WTC11 (cell line): Measurements from ENCODE around the gene SMIM20. TPM values are rescaled to one million over a fixed set of nuclear protein-coding genes. Genes with fewer than 3 reads are reported as not detected.

ENCODE experiments used
- ATAC-seq: fragments of 200-7000 bp; cut with Tn5 transposase; 2 replicates; pipeline ENCODE4 v1.10.0; 2021; ENCODE audit warnings: mild to moderate bottlenecking, moderate library complexity
- CTCF ChIA-PET: fragments of 300-600 bp; sonication (Branson Sonifier 250); formaldehyde crosslinking; loops from one replicate; lab custom pipeline; 2021; ENCODE audit warnings: antibody characterized with exemption; lab: Charles Lee
- POLR2A ChIA-PET: fragments of 350-600 bp; sonication (Branson Sonifier 250); formaldehyde crosslinking; loops from one replicate; lab custom pipeline; 2021; ENCODE audit warnings: antibody characterized with exemption; lab: Charles Lee
- DNase-seq: peaks from one replicate; pipeline ENCODE4 v3.0.0; 2021; ENCODE audit warnings: low spot score
- H3K27ac Mint-ChIP-seq: 2 replicates; pipeline ENCODE4 v1.8.0; 2021; ENCODE audit warnings: mixed read lengths
- H3K27me3 Mint-ChIP-seq: 2 replicates; pipeline ENCODE4 v1.8.0; 2021; ENCODE audit warnings: low read depth, mild to moderate bottlenecking, moderate library complexity, mixed read lengths
- H3K36me3 Mint-ChIP-seq: 2 replicates; pipeline ENCODE4 v1.8.0; 2021; ENCODE audit warnings: mixed read lengths
- H3K4me1 Mint-ChIP-seq: 2 replicates; pipeline ENCODE4 v1.8.0; 2022; ENCODE audit warnings: mixed read lengths
- H3K4me3 Mint-ChIP-seq: 2 replicates; pipeline ENCODE4 v1.8.0; 2021; ENCODE audit warnings: mild to moderate bottlenecking, moderate library complexity, mixed read lengths
- H3K9me3 Mint-ChIP-seq: 2 replicates; pipeline ENCODE4 v1.8.0; 2021; ENCODE audit warnings: mixed read lengths
- CBFB ChIP-seq: sonication (generic); formaldehyde crosslinking; IDR thresholded peaks from 2 replicates; pipeline ENCODE4 v1.8.1; 2022; ENCODE audit warnings: mild to moderate bottlenecking, low read depth, missing genetic modification reagents
- CREM ChIP-seq: sonication (generic); formaldehyde crosslinking; IDR thresholded peaks from 2 replicates; pipeline ENCODE4 v1.8.1; 2022; ENCODE audit warnings: mild to moderate bottlenecking, missing genetic modification reagents, moderate library complexity
- FOXJ3 ChIP-seq: sonication (generic); formaldehyde crosslinking; IDR thresholded peaks from 2 replicates; pipeline ENCODE4 v1.9.0; 2021; ENCODE audit warnings: missing genetic modification reagents, mild to moderate bottlenecking, borderline replicate concordance
- KAT7 ChIP-seq: sonication (generic); formaldehyde crosslinking; IDR thresholded peaks from 2 replicates; pipeline ENCODE4 v1.8.1; 2023; ENCODE audit warnings: missing genetic modification reagents, mild to moderate bottlenecking, borderline replicate concordance
- MXD4 ChIP-seq: fragments of 250-450 bp; sonication (Bioruptor Pico); IDR thresholded peaks from 2 replicates; pipeline ENCODE4 v1.8.0; 2021; ENCODE audit warnings: mild to moderate bottlenecking, moderate library complexity, borderline replicate concordance
- NFATC4 ChIP-seq: fragments of 250-450 bp; sonication (Bioruptor Pico); IDR thresholded peaks from 2 replicates; pipeline ENCODE4 v1.9.0; 2021; ENCODE audit warnings: mild to moderate bottlenecking
- NR2C2 ChIP-seq: sonication (generic); formaldehyde crosslinking; IDR thresholded peaks from 2 replicates; pipeline ENCODE4 v1.8.0; 2022; ENCODE audit warnings: mild to moderate bottlenecking, missing genetic modification reagents
- OVOL2 ChIP-seq: fragments of 250-450 bp; sonication (Bioruptor Pico); IDR thresholded peaks from 2 replicates; pipeline ENCODE4 v1.9.0; 2021; ENCODE audit warnings: mild to moderate bottlenecking, borderline replicate concordance
- TCF7 ChIP-seq: sonication (generic); formaldehyde crosslinking; IDR thresholded peaks from 2 replicates; pipeline ENCODE4 v1.8.0; 2022; ENCODE audit warnings: mild to moderate bottlenecking, low read depth, missing genetic modification reagents, moderate library complexity
- TP53 ChIP-seq: sonication (generic); formaldehyde crosslinking; IDR thresholded peaks from 2 replicates; pipeline ENCODE4 v1.8.1; 2023; ENCODE audit warnings: mild to moderate bottlenecking, missing genetic modification reagents
- ZNF232 ChIP-seq: sonication (generic); formaldehyde crosslinking; IDR thresholded peaks from 2 replicates; pipeline ENCODE4 v1.8.0; 2022; ENCODE audit warnings: mild to moderate bottlenecking, missing genetic modification reagents
- ZNF317 ChIP-seq: sonication (generic); formaldehyde crosslinking; IDR thresholded peaks from 2 replicates; pipeline ENCODE4 v1.8.1; 2023; ENCODE audit warnings: low read depth, mild to moderate bottlenecking, moderate library complexity, missing genetic modification reagents, borderline replicate concordance
- ZNF396 ChIP-seq: fragments of 250-450 bp; sonication (Bioruptor Pico); IDR thresholded peaks from 2 replicates; pipeline ENCODE4 v1.8.0; 2021; ENCODE audit warnings: mild to moderate bottlenecking, moderate library complexity, borderline replicate concordance
- ZNF671 ChIP-seq: fragments of 250-450 bp; sonication (Bioruptor Pico); IDR thresholded peaks from 2 replicates; pipeline ENCODE4 v1.8.0; 2021; ENCODE audit warnings: mild to moderate bottlenecking
- total RNA-seq: library from RNA; stranded (reverse); gene quantifications from 3 replicates; pipeline ENCODE4 v1.2.3, GENCODE V29; 2021
- TF ChIP-seq, protein P1 (sequence below): sonication (generic); formaldehyde crosslinking; IDR thresholded peaks from 2 replicates; pipeline ENCODE4 v1.8.0; 2022; ENCODE audit warnings: mild to moderate bottlenecking, missing genetic modification reagents
- TF ChIP-seq, protein P2 (sequence below): sonication (generic); formaldehyde crosslinking; IDR thresholded peaks from 2 replicates; pipeline ENCODE4 v1.8.1; 2022; ENCODE audit warnings: mild to moderate bottlenecking, missing genetic modification reagents, moderate library complexity, borderline replicate concordance
- TF ChIP-seq, protein P3 (sequence below): fragments of 250-450 bp; sonication (Bioruptor Pico); IDR thresholded peaks from 2 replicates; pipeline ENCODE4 v1.9.0; 2021; ENCODE audit warnings: moderate library complexity, mild to moderate bottlenecking, inconsistent platforms, borderline replicate concordance
- TF ChIP-seq, protein P4 (sequence below): sonication (generic); formaldehyde crosslinking; IDR thresholded peaks from 2 replicates; pipeline ENCODE4 v1.8.1; 2022; ENCODE audit warnings: mild to moderate bottlenecking, moderate library complexity, missing genetic modification reagents

The SMIM20 gene
- total RNA-seq, 1 experiment from 2014 or later, result 39.4 TPM

DNA sequence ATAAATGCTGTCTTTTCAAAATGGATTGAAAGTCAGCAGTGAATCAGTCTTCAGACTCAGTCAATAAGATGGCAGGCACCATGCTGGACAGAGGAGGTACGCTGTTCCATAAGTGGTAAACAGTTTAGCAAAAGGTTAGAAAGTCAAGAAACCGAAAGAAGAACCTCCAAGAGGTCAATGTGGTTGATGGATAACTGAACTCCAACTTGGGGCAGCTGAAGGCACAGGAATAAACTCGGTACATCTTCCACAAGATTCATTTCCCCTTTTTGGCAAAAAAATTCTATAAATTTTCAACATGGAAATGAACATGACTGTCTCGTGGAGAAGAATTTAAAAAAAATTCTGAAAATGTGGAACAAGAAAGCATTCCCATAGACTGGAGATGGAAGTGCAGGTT lies 32.8 kb upstream of the SMIM20 start:
- no peak for TF ChIP-seq TCF7 (CRISPR knock-in tag)
- no peak for TF ChIP-seq ZNF396 (CRISPR knock-in tag)
- TF ChIP-seq NR2C2 (CRISPR knock-in tag), result no peak
- Mint-ChIP-seq H3K4me3 (no peak overlapping the region), H3K9me3 (peaks cover 4% of the 10 kb centered on the region; the same call in 1 of the 2 replicates), H3K36me3 (no peaks in the 10 kb centered on the region), H3K27me3 (no peaks in the 10 kb centered on the region), H3K4me1 (no peaks in the 10 kb centered on the region; the same call in 1 of the 2 replicates), H3K27ac (no peak overlapping the region)
- DNase-seq (no peak), ATAC-seq (no peak)
- CTCF ChIA-PET, result no interaction called here
- POLR2A ChIA-PET, result no interaction called here

DNA sequence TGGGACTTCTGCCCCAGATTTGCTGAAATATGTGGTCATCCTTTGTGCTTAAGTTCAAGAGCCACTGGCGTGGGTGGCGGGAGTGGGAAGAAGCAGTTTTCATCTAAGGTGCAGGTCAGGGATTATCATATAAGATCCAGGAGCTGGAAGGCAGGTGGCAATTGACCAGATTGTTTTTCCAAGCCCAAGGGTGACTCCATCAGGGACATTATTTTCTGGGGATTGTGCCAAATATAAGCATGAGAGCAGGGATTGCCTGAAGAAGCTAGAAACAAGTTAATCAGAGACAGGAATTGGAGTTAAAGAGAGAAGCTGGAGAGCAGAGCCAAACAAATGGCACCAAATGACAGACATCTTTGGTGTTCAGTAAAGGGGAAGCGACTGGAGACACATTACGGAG lies 31.8 kb upstream of the SMIM20 start:
- H3K27me3 Mint-ChIP-seq, result no peaks in the 10 kb centered on the region
- CTCF ChIA-PET, result no interaction called here

DNA sequence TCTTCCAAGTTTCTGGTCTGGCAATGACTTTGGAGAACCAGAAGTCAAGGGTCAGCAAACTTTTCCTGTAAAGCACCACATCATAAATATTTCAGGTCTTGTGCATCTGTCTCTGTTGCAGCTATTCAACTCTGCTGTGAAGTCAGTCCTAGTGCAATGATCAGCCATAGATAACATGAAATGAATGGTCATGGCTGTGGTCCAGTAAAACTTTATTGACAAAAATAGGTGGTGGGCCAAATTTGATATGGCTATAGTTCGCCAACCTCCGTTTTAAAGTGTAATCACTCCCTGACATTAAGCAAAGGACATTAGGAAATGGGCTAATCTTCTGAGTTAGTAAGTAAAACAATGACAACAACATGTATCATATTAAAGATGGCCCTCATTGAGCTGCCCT lies 30.5 kb upstream of the SMIM20 start:
- TF ChIP-seq, protein P1, sequence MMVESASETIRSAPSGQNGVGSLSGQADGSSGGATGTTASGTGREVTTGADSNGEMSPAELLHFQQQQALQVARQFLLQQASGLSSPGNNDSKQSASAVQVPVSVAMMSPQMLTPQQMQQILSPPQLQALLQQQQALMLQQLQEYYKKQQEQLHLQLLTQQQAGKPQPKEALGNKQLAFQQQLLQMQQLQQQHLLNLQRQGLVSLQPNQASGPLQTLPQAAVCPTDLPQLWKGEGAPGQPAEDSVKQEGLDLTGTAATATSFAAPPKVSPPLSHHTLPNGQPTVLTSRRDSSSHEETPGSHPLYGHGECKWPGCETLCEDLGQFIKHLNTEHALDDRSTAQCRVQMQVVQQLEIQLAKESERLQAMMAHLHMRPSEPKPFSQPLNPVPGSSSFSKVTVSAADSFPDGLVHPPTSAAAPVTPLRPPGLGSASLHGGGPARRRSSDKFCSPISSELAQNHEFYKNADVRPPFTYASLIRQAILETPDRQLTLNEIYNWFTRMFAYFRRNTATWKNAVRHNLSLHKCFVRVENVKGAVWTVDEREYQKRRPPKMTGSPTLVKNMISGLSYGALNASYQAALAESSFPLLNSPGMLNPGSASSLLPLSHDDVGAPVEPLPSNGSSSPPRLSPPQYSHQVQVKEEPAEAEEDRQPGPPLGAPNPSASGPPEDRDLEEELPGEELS (CRISPR knock-in tag), result no peak
- TF ChIP-seq OVOL2, result no peak
- TF ChIP-seq, protein P2, sequence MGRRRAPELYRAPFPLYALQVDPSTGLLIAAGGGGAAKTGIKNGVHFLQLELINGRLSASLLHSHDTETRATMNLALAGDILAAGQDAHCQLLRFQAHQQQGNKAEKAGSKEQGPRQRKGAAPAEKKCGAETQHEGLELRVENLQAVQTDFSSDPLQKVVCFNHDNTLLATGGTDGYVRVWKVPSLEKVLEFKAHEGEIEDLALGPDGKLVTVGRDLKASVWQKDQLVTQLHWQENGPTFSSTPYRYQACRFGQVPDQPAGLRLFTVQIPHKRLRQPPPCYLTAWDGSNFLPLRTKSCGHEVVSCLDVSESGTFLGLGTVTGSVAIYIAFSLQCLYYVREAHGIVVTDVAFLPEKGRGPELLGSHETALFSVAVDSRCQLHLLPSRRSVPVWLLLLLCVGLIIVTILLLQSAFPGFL (CRISPR knock-in tag), result no peak
- TF ChIP-seq, protein P3, sequence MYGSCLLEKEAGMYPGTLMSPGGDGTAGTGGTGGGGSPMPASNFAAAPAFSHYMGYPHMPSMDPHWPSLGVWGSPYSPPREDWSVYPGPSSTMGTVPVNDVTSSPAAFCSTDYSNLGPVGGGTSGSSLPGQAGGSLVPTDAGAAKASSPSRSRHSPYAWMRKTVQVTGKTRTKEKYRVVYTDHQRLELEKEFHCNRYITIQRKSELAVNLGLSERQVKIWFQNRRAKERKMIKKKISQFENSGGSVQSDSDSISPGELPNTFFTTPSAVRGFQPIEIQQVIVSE (CRISPR knock-in tag), result no peak
- TF ChIP-seq TP53 (CRISPR knock-in tag), result no peak
- TF ChIP-seq CREM, result no peak
- TF ChIP-seq KAT7, result no peak
- no peak for TF ChIP-seq TCF7 (CRISPR knock-in tag)
- no peak for TF ChIP-seq ZNF317 (CRISPR knock-in tag)
- TF ChIP-seq, all 79 proteins: peak for 0
- no peaks in the 10 kb centered on the region for H3K27me3 Mint-ChIP-seq
- peaks cover 3% of the 10 kb centered on the region for H3K4me1 Mint-ChIP-seq
- DNase-seq, result no peak
- no peak for ATAC-seq
- no peak overlapping the region for H3K27ac Mint-ChIP-seq
- ChIA-PET POLR2A (no interaction called here), CTCF (no interaction called here)
- peaks cover 4% of the 10 kb centered on the region; the same call in 1 of the 2 replicates for H3K9me3 Mint-ChIP-seq
- no peak overlapping the region for H3K4me3 Mint-ChIP-seq
- no peaks in the 10 kb centered on the region for H3K36me3 Mint-ChIP-seq

More for the DNA sequence above, 31.8 kb upstream of the SMIM20 start:
- no peak overlapping the region for H3K27ac Mint-ChIP-seq
- ATAC-seq, result no peak
- TF ChIP-seq, protein P4, sequence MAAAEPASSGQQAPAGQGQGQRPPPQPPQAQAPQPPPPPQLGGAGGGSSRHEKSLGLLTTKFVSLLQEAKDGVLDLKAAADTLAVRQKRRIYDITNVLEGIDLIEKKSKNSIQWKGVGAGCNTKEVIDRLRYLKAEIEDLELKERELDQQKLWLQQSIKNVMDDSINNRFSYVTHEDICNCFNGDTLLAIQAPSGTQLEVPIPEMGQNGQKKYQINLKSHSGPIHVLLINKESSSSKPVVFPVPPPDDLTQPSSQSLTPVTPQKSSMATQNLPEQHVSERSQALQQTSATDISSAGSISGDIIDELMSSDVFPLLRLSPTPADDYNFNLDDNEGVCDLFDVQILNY (CRISPR knock-in tag), result no peak
- TF ChIP-seq NFATC4 (CRISPR knock-in tag) (no peak), ZNF671 (CRISPR knock-in tag) (no peak), FOXJ3 (no peak), ZNF232 (CRISPR knock-in tag) (no peak), MXD4 (CRISPR knock-in tag) (no peak), CBFB (CRISPR knock-in tag) (no peak)
- TF ChIP-seq, protein P1 (CRISPR knock-in tag), result no peak
- TF ChIP-seq, all 79 proteins: peak for 0
- no peak for DNase-seq
- Mint-ChIP-seq H3K4me1 (peaks cover 3% of the 10 kb centered on the region), H3K9me3 (peaks cover 4% of the 10 kb centered on the region; the same call in 1 of the 2 replicates), H3K4me3 (no peak overlapping the region), H3K36me3 (no peaks in the 10 kb centered on the region)
- POLR2A ChIA-PET, result no interaction called here
